SU-DHL-6 (cell line): Measurements from ENCODE around the gene BBS1.

Experiments
- H2AFZ ChIP-seq: fragments of 200-600 bp; sonication (generic); 2 replicates; pipeline ENCODE4 v1.6.1; 2014; ENCODE audit warnings: low read depth, mild to moderate bottlenecking, moderate library complexity, mixed read lengths, antibody characterized with exemption, low read length; ENCODE audit not compliant: severe bottlenecking
- H3F3A ChIP-seq: fragments of 200-600 bp; shearing (Covaris generic); 2 replicates; pipeline ENCODE4 v1.6.0; 2016; ENCODE audit warnings: antibody characterized with exemption, mild to moderate bottlenecking; ENCODE audit not compliant: insufficient read depth
- H3K27ac ChIP-seq: fragments of 200-600 bp; sonication (generic); 2 replicates; pipeline ENCODE4 v1.5.1; 2016; ENCODE audit warnings: low read depth, mild to moderate bottlenecking, low read length, moderate library complexity, mixed read lengths
- H3K27me3 ChIP-seq: fragments of 200-600 bp; sonication (generic), shearing (Covaris generic); 2 replicates; pipeline ENCODE4 v1.6.0; 2014; ENCODE audit warnings: mild to moderate bottlenecking, low read length
- H3K36me3 ChIP-seq: fragments of 200-600 bp; sonication (generic); 2 replicates; pipeline ENCODE4 v1.6.1; 2014; ENCODE audit warnings: mild to moderate bottlenecking, low read length, mixed read lengths
- H3K4me2 ChIP-seq: fragments of 300-600, 200-600 bp; shearing (Covaris generic), sonication (generic); 2 replicates; pipeline ENCODE4 v1.6.0; 2014; ENCODE audit warnings: low read length, low read depth, mild to moderate bottlenecking; ENCODE audit not compliant: poor library complexity, severe bottlenecking
- H3K4me3 ChIP-seq: fragments of 200-600 bp; sonication (generic); 2 replicates; pipeline ENCODE4 v1.5.1; 2014; ENCODE audit warnings: antibody characterized with exemption, low read length, mild to moderate bottlenecking, mixed read lengths; ENCODE audit not compliant: insufficient read depth, poor library complexity, severe bottlenecking
- H3K79me2 ChIP-seq: fragments of 200-600 bp; sonication (generic); 2 replicates; pipeline ENCODE4 v1.6.1; 2014; ENCODE audit warnings: mild to moderate bottlenecking, low read length, moderate library complexity; ENCODE audit not compliant: insufficient read depth
- H3K9ac ChIP-seq: fragments of 200-600 bp; sonication (generic); 2 replicates; pipeline ENCODE4 v1.7.0; 2014; ENCODE audit warnings: mild to moderate bottlenecking, low read length
- H3K9me2 ChIP-seq: fragments of 200-600 bp; sonication (generic); replicated peaks from 2 replicates; pipeline ENCODE4 v1.6.1; 2014; ENCODE audit warnings: low read length; ENCODE audit not compliant: insufficient read depth
- H3K9me3 ChIP-seq: fragments of 200-600 bp; sonication (generic); 2 replicates; pipeline ENCODE4 v1.6.1; 2014; ENCODE audit warnings: low read length, mixed read lengths; ENCODE audit not compliant: insufficient read depth
- H4K20me1 ChIP-seq: fragments of 200-600 bp; sonication (generic); 2 replicates; pipeline ENCODE4 v1.6.1; 2014; ENCODE audit warnings: low read depth, mild to moderate bottlenecking, antibody characterized with exemption, low read length, moderate library complexity, mixed read lengths
- CTCF ChIP-seq: fragments of 200-600 bp; sonication (generic); IDR thresholded peaks from one replicate; pipeline ENCODE4 v1.5.1; 2017; ENCODE audit warnings: antibody characterized with exemption, mild to moderate bottlenecking, low read length, moderate library complexity; ENCODE audit not compliant: insufficient read depth, poor library complexity, severe bottlenecking
- EZH2phosphoT487 ChIP-seq: fragments of 200-600 bp; sonication (generic), shearing (Covaris generic); conservative IDR thresholded peaks from 2 replicates; pipeline ENCODE4 v1.6.1; 2018; ENCODE audit warnings: mild to moderate bottlenecking, antibody characterized with exemption, low read length, moderate library complexity, mixed read lengths

The BBS1 gene

DNA sequence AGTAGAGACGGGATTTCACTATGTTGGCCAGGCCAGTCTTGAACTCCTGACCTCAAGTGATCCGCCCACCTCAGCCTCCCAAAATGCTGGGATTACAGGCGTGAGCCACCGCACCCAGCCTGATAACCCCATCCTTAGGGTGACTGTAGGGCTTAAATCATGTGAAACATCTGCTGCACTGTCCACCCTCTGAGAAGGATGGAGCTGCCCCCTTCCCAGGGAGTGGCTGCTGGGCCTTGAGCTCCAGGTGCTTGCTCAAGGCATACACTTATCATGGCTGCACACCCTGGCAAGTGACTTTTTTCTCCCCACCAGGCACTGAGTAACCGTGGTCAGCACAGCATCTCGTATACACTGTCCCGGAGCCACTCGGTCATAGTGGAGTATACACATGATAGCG is 38.4 kb upstream of the BBS1 start:
- Histone ChIP-seq H3F3A (no peaks in the 10 kb centered on the region), H3K4me2 (no peak overlapping the region), H3K9me3 (no peaks in the 10 kb centered on the region), H3K9ac (no peak overlapping the region), H3K27me3 (no peaks in the 10 kb centered on the region), H3K9me2 (no peaks in the 10 kb centered on the region), H4K20me1 (no peaks in the 10 kb centered on the region), H3K79me2 (no peaks in the 10 kb centered on the region), H2AFZ (no peak overlapping the region), H3K36me3 (no peaks in the 10 kb centered on the region), H3K4me3 (no peak overlapping the region), H3K27ac (no peak overlapping the region)
- no peak for TF ChIP-seq CTCF

- Histone ChIP-seq H3K27ac (no peak overlapping the region), H3K4me2 (no peak overlapping the region), H3K9me2 (no peaks in the 10 kb centered on the region), H2AFZ (no peak overlapping the region), H3K9ac (no peak overlapping the region), H3K9me3 (no peaks in the 10 kb centered on the region), H3K79me2 (no peaks in the 10 kb centered on the region), H3K36me3 (no peaks in the 10 kb centered on the region), H3F3A (no peaks in the 10 kb centered on the region), H3K27me3 (no peaks in the 10 kb centered on the region), H4K20me1 (no peaks in the 10 kb centered on the region), H3K4me3 (no peak overlapping the region)
- no peak for TF ChIP-seq EZH2phosphoT487
- no peak for TF ChIP-seq CTCF
These were observed 37.3 kb upstream of the BBS1 start for GRCh38 chr11:66473167-66473566.

DNA sequence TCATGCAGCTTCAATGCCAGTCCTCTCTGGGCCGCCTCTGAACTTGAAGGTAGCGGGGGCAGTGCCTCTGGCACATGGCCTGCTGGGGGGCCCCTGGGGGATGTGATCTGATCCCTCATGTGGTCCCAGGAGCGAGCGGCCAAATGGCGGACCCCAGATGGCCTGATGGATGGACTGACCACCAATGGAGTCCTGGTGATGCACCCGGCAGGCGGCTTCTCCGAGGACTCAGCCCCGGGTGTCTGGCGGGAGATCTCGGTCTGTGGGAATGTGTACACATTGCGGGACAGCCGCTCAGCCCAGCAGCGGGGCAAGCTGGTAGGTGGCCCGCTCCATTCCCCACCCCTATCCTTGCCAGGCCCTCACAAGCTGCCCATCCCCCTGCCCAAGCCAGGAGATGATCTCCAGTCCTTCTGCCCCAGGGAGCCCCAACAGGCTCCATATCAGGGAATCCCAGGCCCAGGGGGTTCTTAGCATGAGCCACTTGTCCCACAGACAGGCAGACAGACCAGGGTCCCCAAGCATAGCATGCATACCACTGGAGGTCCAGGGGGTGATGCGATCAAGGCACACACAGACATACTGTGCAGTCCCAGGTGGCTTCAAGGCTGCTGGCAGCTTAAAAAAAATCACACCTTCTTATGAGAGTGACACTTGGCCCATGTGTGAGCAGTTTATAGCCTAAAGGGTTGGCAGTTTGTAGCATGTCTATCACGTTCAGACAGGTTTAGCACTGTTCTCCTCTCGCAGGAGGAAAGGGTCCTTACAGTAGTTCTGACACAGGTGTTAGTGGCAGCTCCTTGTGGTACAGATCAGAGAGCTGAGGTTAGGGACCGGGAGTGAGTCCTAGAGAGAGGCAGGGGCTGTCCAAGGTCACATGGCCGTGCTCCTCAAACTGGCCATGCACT is 36.6 kb upstream of the BBS1 start:
- Histone ChIP-seq H3K9ac (no peak overlapping the region), H3F3A (no peaks in the 10 kb centered on the region), H3K27me3 (no peaks in the 10 kb centered on the region), H3K4me2 (no peak overlapping the region), H4K20me1 (no peaks in the 10 kb centered on the region), H3K79me2 (no peaks in the 10 kb centered on the region), H3K36me3 (no peaks in the 10 kb centered on the region), H3K4me3 (no peak overlapping the region), H3K27ac (no peak overlapping the region), H3K9me2 (no peaks in the 10 kb centered on the region), H3K9me3 (no peaks in the 10 kb centered on the region), H2AFZ (no peak overlapping the region)
- TF ChIP-seq CTCF (no peak), EZH2phosphoT487 (no peak)
